GM19351 (cell line): Measurements from ENCODE around the gene ECHDC3.

Experiments used
- ATAC-seq: cut with Tn5 transposase; IDR thresholded peaks from one replicate; pipeline ENCODE4 v1.9.1; 2021; ENCODE audit warnings: mild to moderate bottlenecking, moderate library complexity; ENCODE audit not compliant: unreplicated experiment

Gene ECHDC3

DNA sequence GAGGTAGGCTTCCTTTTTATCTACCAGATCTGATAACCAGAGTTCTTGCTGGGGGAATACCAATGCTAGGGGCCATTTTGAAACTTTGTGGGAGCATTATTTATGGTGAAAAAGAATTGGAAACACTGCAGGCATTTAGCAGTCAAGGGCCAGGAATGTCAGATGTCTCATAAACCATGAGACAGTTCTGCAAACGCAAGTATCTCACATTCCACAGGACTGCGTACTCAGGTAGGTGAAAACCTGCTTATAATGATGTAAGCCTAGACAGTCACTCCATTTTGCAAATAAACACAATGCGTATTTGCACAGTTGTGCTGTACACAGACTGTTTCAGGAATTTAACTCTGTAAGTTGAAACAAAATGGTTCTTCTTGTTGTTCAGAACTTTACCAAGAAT is 33.9 kb downstream of the ECHDC3 start:
- ATAC-seq: no peak

DNA sequence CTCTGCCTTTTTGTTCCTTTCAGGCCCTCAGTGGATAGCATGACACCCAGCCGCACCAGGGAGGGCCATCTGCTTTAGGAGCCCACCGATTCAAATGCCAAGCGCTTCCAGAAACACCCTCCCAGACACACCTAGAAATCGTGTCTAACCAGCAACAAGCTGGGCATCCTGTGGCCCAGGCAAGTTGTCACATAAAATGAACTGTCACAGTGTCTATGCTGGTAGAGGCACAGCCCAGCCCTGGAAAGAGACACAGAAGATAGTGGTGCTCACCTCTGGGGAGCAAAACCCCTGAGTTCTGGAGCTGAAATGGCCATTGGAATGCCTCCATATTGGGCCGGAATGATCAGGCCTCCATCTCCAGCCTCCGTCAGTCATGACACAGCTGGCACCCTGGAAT is 38.9 kb downstream of the ECHDC3 start:
- no peak for ATAC-seq

GRCh38 chr10:11782793-11783557 is 40.8 kb downstream of the ECHDC3 start:
- no peak for ATAC-seq

- ATAC-seq: no peak
These were observed 41.3 kb downstream of the ECHDC3 start for GRCh38 chr10:11783558-11783865.

- ATAC-seq: no peak
These were observed 45.2 kb downstream of the ECHDC3 start for GRCh38 chr10:11787374-11787773.

- ATAC-seq: no peak
These were observed 45.7 kb downstream of the ECHDC3 start for GRCh38 chr10:11787846-11788245.

GRCh38 chr10:11789306-11789705 is 47.1 kb downstream of the ECHDC3 start:
- no peak for ATAC-seq

GRCh38 chr10:11789956-11790355 is 47.8 kb downstream of the ECHDC3 start:
- no peak for ATAC-seq

- ATAC-seq: no peak
These were observed 51.7 kb downstream of the ECHDC3 start for GRCh38 chr10:11793762-11794479.

DNA sequence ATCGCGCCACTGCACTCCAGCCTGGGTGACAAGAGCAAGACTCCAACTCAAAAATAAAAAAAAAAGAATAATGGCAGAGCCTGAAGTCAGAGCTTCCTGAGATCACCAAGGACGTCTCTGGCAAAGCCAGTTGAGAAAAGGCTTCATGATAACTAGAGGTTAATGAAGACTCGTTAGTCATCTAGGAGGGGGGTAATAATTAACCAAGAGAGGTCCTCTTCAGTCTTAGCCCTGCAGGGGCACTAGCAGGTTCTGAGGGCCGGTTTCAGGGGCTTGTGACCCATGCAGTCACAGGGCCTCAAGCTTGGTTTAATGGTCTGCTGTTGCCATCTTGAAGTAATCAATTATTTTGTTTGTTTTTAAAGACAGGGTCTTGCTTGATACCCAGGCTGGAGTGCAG is 52.4 kb downstream of the ECHDC3 start:
- no peak for ATAC-seq

DNA sequence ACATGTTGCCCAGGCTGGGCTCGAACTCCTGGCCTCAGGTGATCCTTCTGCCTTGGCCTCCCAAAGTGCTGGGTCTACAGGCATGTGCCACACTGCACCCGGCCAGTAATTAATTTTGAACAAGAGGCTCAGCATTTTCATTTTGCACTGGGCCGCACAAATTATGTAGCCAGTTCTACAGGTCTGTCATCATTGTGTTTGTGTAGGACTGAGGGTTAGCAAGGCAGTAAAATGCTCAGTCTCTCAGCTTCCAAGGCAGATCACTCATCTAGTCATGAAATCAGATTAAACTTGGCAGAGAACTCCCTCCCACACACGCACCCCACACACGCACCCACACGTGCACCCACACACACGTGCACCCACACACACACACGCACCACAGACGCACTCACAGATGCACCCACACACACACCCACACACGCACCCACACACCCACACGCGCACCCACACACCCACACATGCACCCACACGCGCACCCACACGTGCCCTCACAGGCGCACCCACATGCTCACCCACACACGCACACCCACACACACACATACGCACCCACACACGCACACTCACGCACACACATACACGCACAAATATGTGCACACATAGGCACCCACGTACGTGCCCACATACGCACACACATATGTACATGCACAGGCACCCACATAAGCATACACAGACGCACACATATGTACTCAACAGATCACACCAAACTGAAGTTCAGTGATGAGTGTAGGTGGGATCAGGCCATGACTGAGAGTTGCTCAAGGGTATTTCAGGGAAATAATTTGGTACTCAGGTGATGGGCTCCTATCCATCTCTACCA is 53.1 kb downstream of the ECHDC3 start:
- no peak for ATAC-seq

DNA sequence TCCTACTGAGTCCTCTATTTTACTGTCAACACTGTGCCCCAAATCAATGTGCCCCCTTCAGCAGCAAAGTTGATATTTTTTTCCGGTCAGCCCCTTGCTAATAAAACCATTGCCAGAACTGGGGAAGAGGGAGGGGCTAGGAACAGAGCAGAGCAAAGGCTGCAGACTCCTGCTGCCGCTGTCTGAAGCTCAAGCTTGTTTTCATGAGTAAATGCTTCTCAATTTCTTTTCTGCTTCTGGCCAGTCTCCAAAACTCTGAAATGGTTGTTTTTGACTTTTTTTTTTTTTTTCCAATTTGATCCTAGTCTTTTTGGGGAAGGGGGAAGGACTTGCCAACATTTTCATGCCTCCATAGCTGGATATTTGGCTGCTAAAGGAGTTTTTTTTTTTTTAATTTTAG is 54.3 kb downstream of the ECHDC3 start:
- no peak for ATAC-seq

DNA sequence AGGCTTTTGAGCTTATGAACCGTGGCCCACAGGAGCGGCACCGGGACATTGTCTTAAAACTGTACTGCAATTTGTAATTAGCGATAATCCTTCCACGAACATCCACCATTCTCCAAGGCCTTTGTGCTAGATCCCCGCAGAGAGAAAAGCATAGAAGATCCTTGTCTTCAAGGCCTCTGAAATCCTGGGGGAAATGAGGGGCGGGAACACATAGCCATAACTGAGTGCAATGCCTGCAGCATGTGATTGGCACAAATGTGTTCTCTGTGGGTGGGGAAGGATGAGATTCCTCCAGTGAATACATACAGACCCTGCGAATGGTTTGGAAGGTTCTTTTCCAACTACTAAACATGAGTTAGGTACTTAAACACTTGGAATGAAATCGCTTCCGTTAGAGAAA is 55.1 kb downstream of the ECHDC3 start:
- ATAC-seq: no peak

DNA sequence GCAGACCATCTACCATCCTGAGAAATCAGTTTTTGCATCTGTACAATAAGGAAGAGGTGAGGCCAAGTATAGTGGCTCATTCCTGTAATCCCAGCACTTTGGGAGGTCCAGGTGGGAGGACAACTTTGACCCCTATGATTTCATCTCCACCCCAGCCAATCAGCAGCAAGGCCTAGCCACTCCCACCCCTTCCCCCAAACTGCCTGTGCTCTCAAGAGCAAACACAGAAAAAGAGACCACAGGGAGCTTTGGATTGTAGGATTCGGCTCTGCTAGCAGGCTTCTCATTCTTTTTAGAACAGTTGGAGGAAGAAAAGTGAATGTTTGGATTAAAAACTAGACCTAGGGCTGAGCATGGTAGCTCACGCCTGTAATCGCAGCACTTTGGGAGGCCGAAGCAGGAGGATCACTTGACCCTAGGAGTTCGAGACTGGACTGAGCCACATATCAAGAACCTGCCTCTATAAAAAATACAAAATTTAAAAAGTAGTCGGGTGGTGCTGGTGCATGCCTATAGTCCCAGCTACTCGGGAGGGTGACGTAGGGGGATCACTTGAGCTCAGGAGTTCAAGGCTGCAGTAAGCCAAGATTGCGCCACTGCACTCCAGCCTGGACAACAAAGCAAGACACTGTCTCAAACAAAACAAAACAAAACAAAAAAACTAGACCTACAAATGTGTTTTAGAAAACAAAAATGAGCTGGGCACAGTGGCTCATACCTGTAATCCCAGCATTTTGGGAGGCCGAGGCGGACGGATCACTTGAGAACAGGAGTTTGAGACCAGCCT is 55.9 kb downstream of the ECHDC3 start:
- ATAC-seq: no peak

- ATAC-seq: no peak
These were observed 56.9 kb downstream of the ECHDC3 start for GRCh38 chr10:11798845-11799735.

DNA sequence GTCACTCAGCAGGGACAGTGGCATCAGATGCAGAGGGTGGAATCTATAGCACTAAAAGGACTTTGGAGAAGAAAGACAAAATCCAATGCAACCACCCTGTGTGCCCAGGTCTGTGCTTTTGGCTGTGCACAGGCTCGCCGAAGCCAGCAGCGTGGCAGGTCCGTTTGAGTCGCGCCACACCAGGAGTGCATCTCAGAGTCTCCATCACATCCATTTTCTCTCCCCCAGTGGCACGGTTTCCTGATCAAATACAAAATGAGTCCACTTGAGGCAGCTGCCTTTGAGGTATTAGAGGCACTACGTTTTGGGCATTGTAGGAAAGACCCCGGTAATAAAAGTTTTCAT is 57.5 kb downstream of the ECHDC3 start:
- ATAC-seq: no peak

DNA sequence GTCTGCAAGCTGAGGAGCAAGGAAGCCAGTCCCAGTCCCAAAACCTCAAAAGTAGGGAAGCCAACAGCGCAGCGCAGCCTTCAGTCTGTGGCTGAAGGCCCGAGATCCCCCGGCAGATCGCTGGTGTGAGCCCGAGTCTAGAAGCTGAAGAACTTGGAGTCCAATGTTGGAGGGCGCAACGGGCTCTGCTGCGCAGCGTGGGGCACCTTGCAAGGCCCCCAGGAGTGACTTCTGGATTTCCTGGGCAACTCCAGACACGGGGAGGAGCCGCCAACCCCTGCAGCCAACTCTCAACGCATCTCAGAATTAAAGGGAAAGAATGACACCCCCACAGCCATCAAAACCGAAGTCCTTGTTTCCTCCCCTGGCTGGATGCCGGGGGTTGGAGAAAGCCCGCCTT is 62.2 kb downstream of the ECHDC3 start:
- ATAC-seq: no peak

- ATAC-seq: no peak
These were observed 63.6 kb downstream of the ECHDC3 start for GRCh38 chr10:11805792-11806191.

- no peak for ATAC-seq
These were observed 64.5 kb downstream of the ECHDC3 start for GRCh38 chr10:11806706-11807105.

GRCh38 chr10:11808808-11809207 is 66.6 kb downstream of the ECHDC3 start:
- no peak for ATAC-seq
